Adrenal gland (tissue), 12 donors: ENCODE results near the gene SMIM11. TPM values are rescaled to one million over a fixed set of nuclear protein-coding genes. Genes with fewer than 3 reads are reported as not detected.
"Not testable (repeated sequence)": the region's sequence is repeated elsewhere in the genome, so short reads cannot be mapped to it uniquely, and the experiment has no call there.

Experiments used
- DNase-seq, 7 donors: peaks; one replicate each; pipeline ENCODE4 v3.0.0-alpha.2; 2019 to 2020
- H3K27ac ChIP-seq, 5 donors: fragments of 200-600 bp; sonication (generic) in 4 of 5; 1 replicate in 3 of 5; 2 replicates in 2 of 5; pipeline versions ENCODE4 v1.5.1 to v1.8.0; 2016 to 2020; ENCODE audit warnings: mild to moderate bottlenecking in 1 of 5
- H3K27me3 ChIP-seq: fragments of 200-600 bp; 2 replicates; pipeline ENCODE4 v1.8.0; 2021
- H3K36me3 ChIP-seq, 2 donors: fragments of 200-600 bp; replicated peaks in 1 of 2; 1 replicate in 1 of 2; 2 replicates in 1 of 2; pipeline versions ENCODE4 v1.5.1 to v1.8.0; 2018 to 2022
- H3K4me1 ChIP-seq, 2 donors: fragments of 200-600 bp; replicated peaks in 1 of 2; 1 replicate in 1 of 2; 2 replicates in 1 of 2; pipeline versions ENCODE4 v1.5.1 to v1.8.0; 2018 to 2021
- H3K4me3 ChIP-seq, 4 donors: fragments of 200-600 bp; sonication (generic) in 3 of 4; one replicate each; pipeline ENCODE4 v1.5.1; 2016 to 2018
- H3K9me3 ChIP-seq, 3 donors: fragments of 200-600 bp; sonication (generic) in 1 of 3; replicated peaks in 1 of 3; 1 replicate in 2 of 3; 2 replicates in 1 of 3; pipeline versions ENCODE4 v1.5.1 to v1.8.0; 2016 to 2021
- POLR2A ChIP-seq, 2 donors: fragments of 450-650 bp; IDR thresholded peaks; one replicate each; pipeline ENCODE4 v1.6.1; 2017; ENCODE audit warnings: antibody characterized with exemption in 2 of 2, mild to moderate bottlenecking in 2 of 2, moderate library complexity in 1 of 2
- WGBS, 4 donors: extraction: QIAGEN DNeasy Blood & Tissue Kit in 2 of 4; methylation state at CpG; one replicate each; pipeline versions ENCODE4 v1.1.5 to v1.1.7; 2013 to 2017; 5-methylcytosine and 5-hydroxymethylcytosine counted together
- intact Hi-C, 2 donors: fragments of 100-400 bp; cut with DNase I; formaldehyde crosslinking; loops; one replicate each; pipeline versions ENCODE4 v1.14.1 to v1.15.0; 2022 to 2023
- polyA plus RNA-seq, 3 donors: library from polyadenylated mRNA; stranded (reverse); fragments of 200-250 nt in 2 of 3; fragments of 350-450 nt in 1 of 3; fragmentation: Illumina TruSeq in 1 of 3; extraction: RNeasy Lipid Tissue Mini Kit (QIAGEN cat#74804) in 1 of 3; gene quantifications; one replicate each; pipeline ENCODE4 v1.2.3, GENCODE V29; 2013 to 2014
- total RNA-seq, 9 donors: library from RNA; depleted of rRNA in 4 of 9; stranded (reverse); fragments of >200 nt in 4 of 9; fragments of 120-200 nt in 1 of 9; fragmentation: NEBNext Ultra II Directional in 1 of 9; extraction: Animal tissue kit (Norgen Biotek cat#: 25700) in 1 of 9; gene quantifications; one replicate each; pipeline versions ENCODE4 v1.1.0 to v1.2.4, GENCODE V29; 2013 to 2023
- TF ChIP-seq, protein P1 (sequence below), 6 experiments: fragments of 450-650 bp in 4 of 6; fragments of 200-600 bp in 2 of 6; sonication (generic) in 1 of 6; IDR thresholded peaks; 1 replicate in 5 of 6; 2 replicates in 1 of 6; pipeline versions ENCODE4 v1.5.1 to v1.8.0; 2016 to 2021; ENCODE audit warnings: antibody characterized with exemption in 6 of 6, mild to moderate bottlenecking in 2 of 6, moderate library complexity in 1 of 6
- donor health status: healthy with polysubstance abuse.
- donor health status: Bipolar disorder and iron deficiency.
- donor health status: DM: yes; HTN: yes; CAD: no.
- donor health status: DM: no; HTN: no; CAD: no.
- donor health status: DM: no; HTN: no; CAD: no.
- donor health status: DM: yes; HTN: yes; CAD: no.

SMIM11 gene
- total and polyA plus RNA-seq, 12 donors, result 2.3 to 24.4 (median 7.0) TPM; not detected in 1

- Histone ChIP-seq H3K4me1 (no peaks in the 10 kb centered on the region), H3K36me3 (no peaks in the 10 kb centered on the region), H3K27ac (no peak overlapping the region), H3K4me3 (no peak overlapping the region), H3K27me3 (no peaks in the 10 kb centered on the region), H3K9me3 (no peaks in the 10 kb centered on the region)
- peak in 4 of 7 donors; percentile 3 to 40 (median 10) for DNase-seq
- TF ChIP-seq, protein P1, sequence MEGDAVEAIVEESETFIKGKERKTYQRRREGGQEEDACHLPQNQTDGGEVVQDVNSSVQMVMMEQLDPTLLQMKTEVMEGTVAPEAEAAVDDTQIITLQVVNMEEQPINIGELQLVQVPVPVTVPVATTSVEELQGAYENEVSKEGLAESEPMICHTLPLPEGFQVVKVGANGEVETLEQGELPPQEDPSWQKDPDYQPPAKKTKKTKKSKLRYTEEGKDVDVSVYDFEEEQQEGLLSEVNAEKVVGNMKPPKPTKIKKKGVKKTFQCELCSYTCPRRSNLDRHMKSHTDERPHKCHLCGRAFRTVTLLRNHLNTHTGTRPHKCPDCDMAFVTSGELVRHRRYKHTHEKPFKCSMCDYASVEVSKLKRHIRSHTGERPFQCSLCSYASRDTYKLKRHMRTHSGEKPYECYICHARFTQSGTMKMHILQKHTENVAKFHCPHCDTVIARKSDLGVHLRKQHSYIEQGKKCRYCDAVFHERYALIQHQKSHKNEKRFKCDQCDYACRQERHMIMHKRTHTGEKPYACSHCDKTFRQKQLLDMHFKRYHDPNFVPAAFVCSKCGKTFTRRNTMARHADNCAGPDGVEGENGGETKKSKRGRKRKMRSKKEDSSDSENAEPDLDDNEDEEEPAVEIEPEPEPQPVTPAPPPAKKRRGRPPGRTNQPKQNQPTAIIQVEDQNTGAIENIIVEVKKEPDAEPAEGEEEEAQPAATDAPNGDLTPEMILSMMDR (IDR thresholded peaks at IDR 0.05), result no peak
- no peak for TF ChIP-seq POLR2A (IDR thresholded peaks at IDR 0.05)
- WGBS, 4 donors, result 75 to 91% (median 86%) methylated on average over 5 of the region's 5 CpGs
- intact Hi-C loops, result no loop called here
Measured at GRCh38 chr21:34372321-34372720, 3.0 kb upstream of the SMIM11 start.

- H3K4me1 ChIP-seq, H3K27ac ChIP-seq, H3K4me3 ChIP-seq, H3K9me3 ChIP-seq, intact Hi-C loops, DNase-seq, H3K36me3 ChIP-seq, H3K27me3 ChIP-seq: not testable (repeated sequence)
- no CpG with 5 or more reads among the region's 8 CpGs for WGBS, 4 donors
Measured at GRCh38 chr21:34374462-34374861, 845 bp upstream of the SMIM11 start.

DNA sequence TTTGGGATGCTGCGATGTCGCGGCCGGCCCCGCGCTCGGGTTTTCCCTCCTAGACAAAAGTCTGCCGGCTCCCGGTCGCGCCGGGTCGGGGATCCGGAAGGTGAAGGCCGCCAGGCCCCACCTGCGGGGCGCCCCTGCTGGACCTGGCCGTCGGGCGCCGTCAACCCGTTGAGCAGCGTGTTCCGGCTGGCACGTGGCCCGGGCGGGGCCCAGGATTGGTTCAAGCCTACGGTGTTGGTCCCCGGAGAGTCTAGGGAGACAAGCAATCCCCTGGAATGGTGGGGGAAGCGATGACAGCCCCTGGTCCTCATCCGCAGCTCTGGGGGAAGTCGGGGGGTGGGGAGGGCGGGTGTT, 289 bp downstream of the SMIM11 start:
- intact Hi-C loops, H3K27me3 ChIP-seq, H3K9me3 ChIP-seq, H3K4me3 ChIP-seq, DNase-seq, H3K27ac ChIP-seq, H3K36me3 ChIP-seq, H3K4me1 ChIP-seq: not testable (repeated sequence)
- no CpG with 5 or more reads among the region's 33 CpGs for WGBS, 4 donors

DNA sequence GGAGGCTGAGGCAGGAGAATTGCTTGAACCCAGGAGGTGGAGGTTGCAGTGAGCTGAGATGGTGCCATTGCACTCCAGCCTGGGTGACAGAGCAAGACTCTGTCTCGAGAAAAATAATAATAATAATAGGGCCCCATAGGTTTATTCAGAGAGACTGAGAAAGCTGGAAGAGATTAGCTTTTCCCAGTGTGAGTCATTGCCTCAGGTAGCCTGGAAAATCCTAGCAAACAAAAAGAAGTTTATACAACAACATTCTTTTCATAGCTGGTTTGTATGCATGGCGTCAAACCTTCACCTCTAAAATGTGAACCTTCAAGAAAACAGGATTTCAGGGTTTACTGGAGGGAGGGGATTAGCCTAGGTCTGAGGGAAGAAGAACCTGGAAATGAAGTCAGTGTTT, 7.8 kb downstream of the SMIM11 start:
- intact Hi-C loops, H3K27me3 ChIP-seq, H3K36me3 ChIP-seq, H3K4me1 ChIP-seq, DNase-seq, H3K4me3 ChIP-seq, H3K27ac ChIP-seq, H3K9me3 ChIP-seq: not testable (repeated sequence)
- WGBS, 4 donors, result no CpG with 5 or more reads among the region's 2 CpGs

DNA sequence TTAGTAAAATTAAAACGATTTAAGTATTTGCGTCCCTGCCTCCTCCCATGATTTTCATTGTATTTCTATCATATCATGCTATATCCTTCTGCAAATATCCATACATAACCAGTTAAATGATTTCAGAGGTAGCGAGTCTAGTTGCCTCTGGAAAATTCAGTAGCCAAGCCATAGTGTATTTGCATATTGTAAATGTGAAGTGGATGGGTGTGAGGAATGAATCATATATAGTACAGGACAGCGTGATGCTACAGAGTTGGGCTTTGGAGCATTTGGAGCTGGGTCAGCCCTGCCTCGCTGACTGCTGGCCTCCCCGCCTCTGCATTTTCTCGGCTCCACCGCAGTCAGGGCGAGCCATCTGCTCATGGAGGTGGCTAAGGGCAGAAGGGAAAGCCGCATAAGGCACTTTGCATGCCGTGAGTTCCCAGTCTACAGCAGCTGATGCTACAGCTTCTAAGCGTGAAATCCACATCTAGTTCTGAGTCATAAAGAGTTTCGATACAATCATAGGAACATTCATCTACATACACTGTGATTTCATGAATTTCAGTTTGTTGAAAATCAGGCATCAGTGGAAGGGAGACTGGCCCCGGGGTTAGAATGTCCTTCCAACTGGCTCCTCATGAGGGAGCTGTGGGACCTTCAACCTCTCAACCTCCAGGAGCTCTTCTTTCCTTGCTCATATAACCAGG, 8.6 kb downstream of the SMIM11 start:
- H3K27ac ChIP-seq, H3K9me3 ChIP-seq, H3K36me3 ChIP-seq, H3K4me3 ChIP-seq, intact Hi-C loops, H3K27me3 ChIP-seq, H3K4me1 ChIP-seq, DNase-seq: not testable (repeated sequence)
- WGBS, 4 donors, result no CpG with 5 or more reads among the region's 14 CpGs

GRCh38 chr21:34400522-34400921, 25.2 kb downstream of the SMIM11 start:
- H3K27ac ChIP-seq, H3K4me3 ChIP-seq, DNase-seq, H3K36me3 ChIP-seq, H3K27me3 ChIP-seq, H3K9me3 ChIP-seq, H3K4me1 ChIP-seq, intact Hi-C loops: not testable (repeated sequence)
- no CpG with 5 or more reads among the region's 5 CpGs for WGBS, 4 donors

- H3K27ac ChIP-seq, H3K36me3 ChIP-seq, H3K4me1 ChIP-seq, intact Hi-C loops, H3K9me3 ChIP-seq, DNase-seq, H3K4me3 ChIP-seq, H3K27me3 ChIP-seq: not testable (repeated sequence)
- WGBS, 4 donors, result no CpG with 5 or more reads among the region's 5 CpGs
Measured at GRCh38 chr21:34404742-34405141, 29.4 kb downstream of the SMIM11 start.

GRCh38 chr21:34405686-34406085, 30.4 kb downstream of the SMIM11 start:
- H3K36me3 ChIP-seq, H3K4me3 ChIP-seq, H3K9me3 ChIP-seq, H3K4me1 ChIP-seq, H3K27ac ChIP-seq, intact Hi-C loops, H3K27me3 ChIP-seq, DNase-seq: not testable (repeated sequence)
- WGBS, 4 donors, result no CpG with 5 or more reads among the region's 2 CpGs

GRCh38 chr21:34406102-34406501, 30.8 kb downstream of the SMIM11 start:
- no CpG with 5 or more reads among the region's 6 CpGs for WGBS, 4 donors
- H3K27ac ChIP-seq, intact Hi-C loops: not testable (repeated sequence)

GRCh38 chr21:34406676-34407075, 31.4 kb downstream of the SMIM11 start:
- H3K27me3 ChIP-seq, DNase-seq, H3K4me1 ChIP-seq, H3K4me3 ChIP-seq, H3K27ac ChIP-seq, H3K36me3 ChIP-seq, H3K9me3 ChIP-seq, intact Hi-C loops: not testable (repeated sequence)
- no CpG with 5 or more reads among the region's 2 CpGs for WGBS, 4 donors

More at GRCh38 chr21:34406102-34406501, 30.8 kb downstream of the SMIM11 start:
- not testable (repeated sequence) for H3K4me3 ChIP-seq, DNase-seq, H3K36me3 ChIP-seq, H3K9me3 ChIP-seq, H3K4me1 ChIP-seq, H3K27me3 ChIP-seq

- intact Hi-C loops, H3K9me3 ChIP-seq, H3K27me3 ChIP-seq, H3K4me1 ChIP-seq, H3K4me3 ChIP-seq, DNase-seq, H3K27ac ChIP-seq, H3K36me3 ChIP-seq: not testable (repeated sequence)
- WGBS, 4 donors, result no CpG with 5 or more reads among the region's 9 CpGs
Measured at GRCh38 chr21:34407294-34407693, 32.0 kb downstream of the SMIM11 start.
